Stimulated activated CD4-positive, alpha-beta T cell treated with anti-CD3 and anti-CD28 coated beads, Interleukin-12 subunit alpha, Interleukin-12 subunit beta, amount 100 ng/mL, for 48 hours (primary cell): ENCODE results near the gene IQCH.

Source experiments
- DNase-seq, 3 donors: peaks; one replicate each; pipeline ENCODE4 v3.0.0-alpha.2; 2020; ENCODE audit warnings: low read depth in 2 of 3, low spot score in 1 of 3

The IQCH gene

DNA sequence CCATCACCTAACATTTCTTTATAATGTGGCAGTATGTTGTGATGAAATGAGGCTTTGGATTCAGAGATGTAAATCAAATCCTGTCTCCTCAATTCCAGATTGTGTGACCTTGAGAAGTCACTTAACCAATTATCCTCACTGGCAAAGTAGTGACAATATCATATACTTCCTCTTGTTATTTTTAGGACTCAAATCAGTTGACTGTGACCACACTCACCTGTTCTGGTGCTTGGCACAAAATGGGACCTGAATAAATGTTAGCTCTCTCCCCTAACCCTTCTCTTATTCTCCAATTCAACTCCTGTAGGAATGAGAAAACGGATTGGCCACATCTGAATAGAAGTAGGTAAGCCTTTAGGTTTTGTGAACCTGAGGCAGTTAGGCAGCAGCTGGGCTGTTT, 42.1 kb downstream of the IQCH start:
- no peak for DNase-seq

DNA sequence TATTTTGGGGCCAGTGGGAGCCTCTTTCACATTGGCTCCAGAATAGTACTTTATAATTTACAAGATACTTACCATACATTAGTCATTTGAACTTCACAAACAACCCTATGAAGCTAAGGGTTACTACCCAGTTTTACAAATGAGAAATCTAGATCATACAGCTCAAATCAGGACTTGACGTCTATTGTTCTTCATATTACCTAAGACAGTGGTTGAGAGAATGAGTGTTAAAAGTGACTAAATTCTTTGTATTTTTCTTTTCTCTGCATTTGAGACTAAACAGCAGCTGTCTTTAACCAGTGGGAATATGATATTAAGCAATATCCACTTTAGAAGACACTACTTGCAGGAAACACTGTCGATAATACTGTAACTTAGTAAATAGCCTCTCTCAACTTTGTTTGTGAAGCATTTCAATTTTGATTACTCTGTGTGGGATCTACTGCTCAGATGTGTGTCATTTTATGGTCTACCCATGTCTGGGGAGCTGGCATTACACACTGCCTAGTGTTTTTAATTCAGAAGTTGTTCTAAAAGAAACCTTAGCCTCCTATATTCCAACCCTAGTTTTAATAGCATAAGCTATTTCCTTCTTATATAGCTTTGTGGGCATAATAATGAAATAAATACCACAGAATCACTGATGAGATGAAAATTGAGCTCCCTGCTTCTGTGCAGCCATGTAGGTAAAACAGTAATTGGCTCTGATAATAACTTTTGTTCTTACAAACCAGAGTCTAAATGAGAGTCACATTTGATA, 45.9 kb downstream of the IQCH start:
- no peak for DNase-seq

DNA sequence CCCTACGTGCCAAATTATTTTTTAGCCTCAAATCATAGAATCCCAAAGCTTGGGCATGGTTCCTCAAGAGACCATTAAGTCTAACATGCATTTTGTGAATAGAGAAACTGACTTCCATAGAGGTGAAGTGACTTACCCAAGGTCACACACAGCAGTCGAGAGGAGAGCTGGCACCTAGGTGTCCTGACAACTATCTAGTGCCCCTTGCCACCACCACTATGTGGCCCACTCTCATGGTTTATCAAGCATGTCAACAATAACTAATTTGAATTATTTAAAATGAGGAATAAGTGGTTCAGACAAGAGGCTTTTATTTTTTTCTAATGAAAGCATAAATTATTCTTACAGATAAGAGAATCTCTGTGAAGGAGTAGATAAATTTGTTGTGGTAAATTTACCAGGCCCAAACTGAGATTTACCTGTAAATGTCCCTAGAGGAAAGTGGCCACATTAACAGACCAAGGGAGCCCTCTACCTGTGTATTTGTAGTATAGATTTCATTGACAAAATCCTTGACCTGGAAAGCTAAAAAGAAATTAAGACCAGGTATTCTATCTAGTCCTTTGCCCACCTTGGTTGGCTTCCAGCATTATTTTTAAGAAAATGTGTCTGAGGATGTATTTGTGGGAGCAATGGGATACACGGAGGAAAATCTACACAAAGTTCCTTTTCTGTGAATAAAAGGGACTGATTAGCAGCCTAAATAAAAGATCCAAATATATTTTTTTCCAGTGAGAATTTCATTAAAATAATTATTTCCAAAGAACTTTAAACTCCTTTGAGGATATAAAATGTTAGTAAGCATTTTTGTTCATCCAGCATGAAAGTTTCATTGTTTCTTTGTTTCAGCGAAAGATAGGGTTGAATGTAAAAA, 49.1 kb downstream of the IQCH start:
- DNase-seq, result no peak

DNA sequence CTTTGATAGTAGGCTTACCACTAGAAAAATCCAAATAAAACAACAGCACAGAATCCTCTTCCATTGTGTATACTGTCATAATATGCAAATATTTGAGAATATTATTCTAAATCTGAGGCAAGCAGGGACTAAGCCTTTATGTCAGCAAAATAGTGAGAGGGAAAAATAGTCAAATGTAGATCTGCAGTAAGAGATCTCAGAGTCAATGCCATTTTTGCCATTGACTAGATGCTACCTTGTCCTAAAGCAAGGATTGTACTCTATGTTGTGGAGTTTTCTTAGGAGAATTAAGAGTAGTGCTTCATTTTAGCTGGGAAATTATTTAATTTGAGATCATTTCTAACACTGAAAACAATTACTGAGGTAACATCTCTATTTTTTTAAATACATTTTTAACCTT, 50.2 kb downstream of the IQCH start:
- DNase-seq, result no peak

DNA sequence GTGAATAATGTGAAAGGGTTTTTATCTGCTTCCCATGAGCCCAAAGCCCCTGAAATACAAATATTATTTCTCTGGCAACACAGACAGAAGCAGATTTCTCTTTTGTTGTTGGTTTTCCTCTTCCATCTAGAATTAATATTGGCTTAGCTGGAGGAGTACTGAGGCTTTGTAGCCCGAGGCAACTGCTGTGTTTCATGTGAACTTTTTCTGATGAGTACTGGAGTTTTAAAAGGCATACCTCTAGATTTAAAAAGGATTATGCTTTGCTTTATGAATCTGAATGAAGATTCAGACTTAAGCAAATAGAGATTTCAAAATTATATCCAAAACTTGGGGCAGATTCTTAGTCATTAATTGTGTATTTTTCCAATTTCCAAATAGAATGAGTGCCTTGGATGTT, 50.9 kb downstream of the IQCH start:
- no peak for DNase-seq

DNA sequence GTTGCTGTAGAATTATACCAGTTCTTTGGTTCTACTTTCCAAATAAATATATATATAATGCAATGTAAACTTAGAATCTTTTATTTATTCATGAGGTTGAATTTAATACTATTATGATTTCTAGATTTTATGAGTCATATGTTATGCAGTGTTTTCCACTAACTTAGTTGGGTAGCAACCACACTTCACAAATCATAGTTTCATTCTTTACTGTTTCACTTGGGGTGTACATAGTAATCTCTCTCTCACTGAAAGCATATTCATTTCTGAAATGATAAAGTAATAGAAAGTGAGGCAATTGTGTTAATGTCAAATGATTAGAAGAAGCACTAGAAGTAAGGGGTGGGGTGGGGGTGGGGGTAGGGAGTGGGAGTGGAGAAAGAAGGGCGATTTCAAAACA, 52.6 kb downstream of the IQCH start:
- no peak for DNase-seq

DNA sequence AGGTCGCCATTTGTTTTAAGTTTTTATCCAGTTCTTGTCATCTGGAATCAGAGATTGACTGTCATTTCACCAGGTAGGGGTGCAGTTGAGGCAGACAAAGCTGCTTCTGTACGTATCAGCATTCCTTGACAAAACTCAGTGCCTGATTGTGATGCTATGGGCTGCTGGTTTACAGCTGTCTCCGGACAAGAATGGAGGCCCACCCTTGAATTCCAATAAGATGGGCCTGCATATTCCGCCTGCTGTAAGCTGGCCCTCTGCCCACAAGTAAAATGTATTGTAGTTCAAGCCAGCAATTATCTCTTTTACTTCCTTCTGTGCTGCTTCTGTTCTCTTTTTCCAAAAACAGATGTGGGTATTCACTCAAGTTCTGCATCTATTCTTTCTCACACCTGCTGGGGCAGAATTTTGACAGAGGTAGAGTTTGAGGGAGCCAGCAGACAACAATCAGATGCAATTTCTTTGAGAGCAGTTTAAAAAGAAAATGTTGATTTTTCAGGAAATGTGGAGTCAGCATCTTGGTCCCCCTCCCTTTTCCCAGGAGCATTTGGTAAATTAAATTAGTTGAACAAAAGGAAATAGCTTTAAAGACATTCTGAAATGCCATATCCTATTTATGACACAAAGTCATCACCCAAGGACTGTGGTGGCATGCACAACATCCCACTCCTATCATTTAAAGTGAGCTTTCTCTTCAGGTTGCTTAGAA, 53.5 kb downstream of the IQCH start:
- no peak for DNase-seq

DNA sequence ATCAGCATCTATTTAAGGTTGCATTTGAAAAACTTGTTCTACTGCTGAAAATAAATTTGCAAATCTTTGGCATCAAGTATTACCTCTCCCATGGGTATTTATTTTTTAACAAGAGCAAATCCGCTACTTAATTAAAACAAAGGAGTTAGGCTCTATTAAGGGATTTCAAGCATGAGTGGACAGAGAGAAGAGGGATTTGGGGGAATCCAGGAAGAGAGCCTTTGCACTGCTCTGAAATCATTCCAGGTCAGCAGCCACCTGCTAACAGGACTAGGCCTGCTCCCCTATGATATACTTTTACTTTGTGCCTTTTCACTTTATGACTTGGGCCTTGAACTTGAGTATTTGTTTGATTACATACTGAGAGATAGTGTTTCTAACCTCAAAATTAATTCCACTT, 57.1 kb downstream of the IQCH start:
- DNase-seq, result no peak

DNA sequence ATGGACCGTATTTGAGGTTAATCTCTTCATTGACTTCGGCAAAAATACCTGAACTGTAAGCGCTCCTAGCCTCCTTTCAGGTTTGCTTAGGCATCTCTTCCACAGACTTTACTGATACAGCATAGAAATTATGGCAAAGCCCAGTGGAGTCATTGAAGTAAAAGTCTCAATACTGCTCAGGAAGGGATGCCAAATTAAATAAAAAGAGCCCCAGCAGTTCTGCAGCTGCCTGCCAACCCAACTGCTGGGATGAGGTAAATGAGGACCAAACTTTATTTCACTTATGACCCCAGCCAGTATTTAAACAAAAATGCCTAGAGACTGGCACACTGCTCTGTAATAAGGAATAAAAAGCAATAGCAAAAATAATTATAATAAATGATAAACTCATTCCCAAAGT, 65.4 kb downstream of the IQCH start:
- no peak for DNase-seq

DNA sequence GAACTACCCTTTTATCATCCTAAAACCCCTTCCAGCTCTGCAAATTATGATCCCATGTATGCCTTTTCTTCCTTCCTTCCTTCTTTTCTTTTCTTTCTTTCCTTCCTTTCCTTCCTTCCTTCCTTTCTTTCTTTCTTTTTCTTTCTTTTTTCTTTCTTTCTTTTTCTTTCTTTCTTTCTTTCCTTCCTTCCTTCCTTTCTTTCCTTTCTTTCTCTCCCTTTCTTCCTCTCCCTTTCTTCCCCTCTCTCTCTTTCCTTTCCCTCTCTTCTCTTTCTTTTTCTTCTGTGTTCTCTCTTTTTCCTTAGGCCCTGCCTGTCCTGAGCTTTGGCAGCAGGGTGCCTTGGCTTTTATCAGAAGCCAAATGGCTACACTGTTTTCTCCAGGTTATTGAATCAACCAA, 66.8 kb downstream of the IQCH start:
- DNase-seq, result no peak

DNA sequence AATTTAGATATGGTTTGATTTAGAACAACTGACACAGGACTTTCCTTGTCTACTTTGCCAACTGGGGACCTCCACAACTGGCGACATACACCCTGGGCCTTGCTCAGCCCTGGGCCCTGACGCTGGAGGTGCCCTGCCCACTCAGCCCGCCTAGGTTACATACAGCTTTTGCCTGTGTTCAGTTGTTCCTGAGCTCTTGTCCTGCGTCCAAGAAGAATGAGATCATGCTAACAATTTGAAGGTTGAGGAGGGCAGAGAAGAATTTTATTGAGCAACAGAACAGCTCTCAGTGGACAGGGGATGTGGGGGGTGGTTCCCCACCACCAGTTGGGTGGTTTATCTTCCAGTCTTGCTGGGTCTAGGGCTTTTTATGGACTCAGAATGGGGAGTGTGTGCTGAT, 67.9 kb downstream of the IQCH start:
- DNase-seq, result no peak

DNA sequence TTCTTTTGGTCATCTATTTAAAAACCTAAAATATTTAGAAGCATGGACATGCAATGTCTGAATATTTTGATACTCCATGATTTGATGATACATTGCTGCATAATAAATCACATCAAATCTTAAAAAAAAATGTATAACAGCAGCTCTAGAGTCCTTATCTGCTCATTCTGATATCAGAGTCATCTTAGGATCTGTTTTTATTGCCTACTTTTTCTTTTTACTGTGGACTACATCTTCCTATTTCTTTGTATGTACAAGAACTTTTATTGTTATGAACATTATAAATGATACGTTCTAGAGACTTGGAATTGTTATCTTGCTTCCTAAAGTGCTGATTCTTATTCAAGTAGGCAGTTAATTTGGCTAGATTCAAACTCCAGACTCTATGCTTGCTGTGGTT, 72.7 kb downstream of the IQCH start:
- no peak for DNase-seq

DNA sequence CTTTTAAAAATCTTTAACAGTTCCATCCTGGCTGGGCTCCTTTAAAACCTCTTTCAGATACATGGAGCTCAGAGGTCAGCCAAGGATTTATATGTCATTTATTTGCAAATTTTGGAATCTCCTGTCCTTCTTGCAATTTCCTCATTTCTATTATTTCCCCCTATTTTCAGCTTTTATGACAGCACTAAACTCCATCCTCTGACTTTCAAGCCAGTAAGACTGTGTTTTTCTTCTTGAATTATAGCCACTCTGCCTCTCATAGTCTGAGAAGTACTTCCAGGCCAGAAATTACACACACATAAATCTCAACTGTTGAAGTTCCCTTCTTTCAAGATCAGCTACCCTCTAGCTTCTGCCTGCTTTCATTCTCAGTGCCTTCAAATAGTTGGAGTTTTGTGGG, 73.2 kb downstream of the IQCH start:
- no peak for DNase-seq

DNA sequence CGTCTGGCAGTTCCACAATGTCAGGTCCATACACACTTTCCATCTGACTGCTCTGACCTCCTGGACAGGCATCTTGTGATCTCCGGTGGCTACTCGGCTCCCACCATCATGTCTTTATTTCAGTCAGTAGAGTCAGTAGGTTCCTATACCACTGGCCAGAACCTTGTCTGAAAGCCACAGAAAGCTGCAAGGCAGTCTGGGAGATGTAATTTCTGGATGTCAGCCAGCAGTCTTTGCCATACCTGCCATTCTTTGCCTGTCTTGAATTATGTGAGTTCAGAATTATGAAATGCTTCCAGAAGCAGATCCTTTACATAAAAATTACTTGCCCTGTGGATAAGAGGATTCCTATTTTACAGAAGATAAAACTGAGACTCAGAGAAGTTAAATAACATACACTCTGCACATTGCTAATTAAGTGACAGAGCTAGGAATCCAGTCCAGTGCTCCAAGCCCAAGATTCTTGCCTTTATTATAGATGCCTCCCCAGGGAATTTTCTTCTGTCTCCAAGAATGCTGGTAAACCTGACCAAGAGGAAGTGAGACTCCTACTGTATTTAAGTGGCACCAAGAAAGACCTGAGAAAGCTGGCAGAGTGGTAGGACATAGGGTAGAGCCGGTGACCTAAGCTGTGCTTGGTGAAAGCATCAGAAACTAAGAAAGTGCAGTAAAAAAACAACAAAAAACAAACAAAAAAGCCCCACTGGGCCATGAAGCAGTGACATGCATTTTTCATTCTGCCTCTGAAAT, 75.6 kb downstream of the IQCH start:
- no peak for DNase-seq

DNA sequence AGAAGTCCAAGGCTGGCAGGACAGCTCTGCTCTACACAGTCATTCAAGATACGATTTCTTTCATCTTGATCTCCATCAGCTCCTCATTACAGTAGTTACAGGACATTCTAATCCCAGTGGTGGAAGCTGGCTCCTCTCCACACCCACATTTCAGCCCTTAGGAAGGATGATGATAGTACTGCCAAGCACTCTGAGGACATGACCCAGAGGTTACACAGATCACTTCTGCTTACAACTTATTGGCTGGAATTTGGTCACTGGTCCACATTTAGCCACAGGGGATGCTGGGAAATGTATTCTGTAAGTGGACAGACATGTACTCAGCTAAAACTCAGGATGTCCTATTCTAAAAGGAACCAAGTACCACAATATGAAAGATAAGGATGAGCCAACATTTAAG, 77.1 kb downstream of the IQCH start:
- DNase-seq, result no peak

DNA sequence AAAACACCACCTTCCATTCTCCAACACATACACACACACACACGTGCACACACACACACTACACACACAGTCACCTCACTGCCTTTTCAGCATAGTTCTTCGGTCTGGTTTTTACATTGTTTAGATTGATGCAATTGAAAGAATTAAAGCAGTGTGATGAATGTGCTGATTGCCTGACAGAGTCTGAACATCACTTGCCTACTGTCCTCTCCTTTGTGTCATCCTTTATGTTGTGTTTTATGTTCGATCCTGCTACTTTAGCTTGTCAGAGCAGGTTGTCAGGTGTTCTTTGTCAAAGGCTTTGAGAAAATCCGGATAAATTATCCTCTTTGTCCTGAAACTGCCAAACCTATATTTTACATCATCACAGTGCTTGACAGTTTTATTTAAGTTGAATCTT, 80.4 kb downstream of the IQCH start:
- DNase-seq, result no peak

DNA sequence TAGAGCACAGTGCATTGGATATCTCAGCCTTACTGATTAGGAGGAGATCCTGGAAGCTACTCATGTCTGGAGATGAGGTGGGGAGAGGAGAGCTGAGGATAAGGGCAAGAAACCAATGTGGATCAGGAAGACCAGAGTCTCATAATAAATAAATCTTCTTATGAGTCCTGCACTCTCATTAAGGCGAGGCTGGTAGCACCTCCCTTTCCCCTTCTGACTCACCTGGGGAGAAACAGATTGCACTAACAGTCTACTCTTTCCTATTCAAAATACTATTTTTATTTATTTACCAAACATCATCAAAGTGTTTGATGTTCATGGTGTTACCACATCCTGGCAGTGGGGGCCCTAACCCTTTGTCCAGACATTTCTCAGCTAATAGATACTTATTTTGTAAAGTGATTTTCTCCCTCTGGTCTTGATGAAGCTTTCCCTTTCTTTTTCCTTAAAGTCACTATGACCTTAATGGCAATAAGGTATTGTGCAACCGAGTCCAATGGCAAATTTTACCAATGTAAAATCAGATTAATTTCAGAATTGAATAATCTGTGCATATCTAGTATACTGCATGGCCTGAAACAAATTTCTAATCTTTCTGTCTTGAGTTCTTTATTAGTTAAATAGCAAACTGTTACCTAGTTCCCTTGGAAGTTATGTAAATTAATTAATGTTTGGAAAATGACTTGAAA, 81.1 kb downstream of the IQCH start:
- DNase-seq, result no peak

DNA sequence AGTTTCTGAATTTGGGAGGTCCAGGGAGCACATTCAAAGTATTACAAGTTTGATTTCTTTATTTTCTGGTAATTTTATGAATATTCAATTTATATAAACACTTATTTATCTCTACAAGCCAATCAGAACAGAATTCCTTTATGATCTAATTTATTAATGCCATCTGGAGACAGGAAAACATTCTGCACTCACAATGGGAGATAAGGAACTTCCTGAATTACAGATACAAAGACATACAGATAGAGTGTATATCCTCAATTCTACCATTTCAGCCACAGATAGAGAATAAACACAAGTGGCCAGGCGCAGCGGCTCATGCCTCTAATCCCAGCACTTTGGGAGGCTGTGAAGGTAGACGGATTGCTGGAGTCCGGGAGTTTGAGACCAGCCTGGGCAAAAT, 86.0 kb downstream of the IQCH start:
- DNase-seq, result no peak

DNA sequence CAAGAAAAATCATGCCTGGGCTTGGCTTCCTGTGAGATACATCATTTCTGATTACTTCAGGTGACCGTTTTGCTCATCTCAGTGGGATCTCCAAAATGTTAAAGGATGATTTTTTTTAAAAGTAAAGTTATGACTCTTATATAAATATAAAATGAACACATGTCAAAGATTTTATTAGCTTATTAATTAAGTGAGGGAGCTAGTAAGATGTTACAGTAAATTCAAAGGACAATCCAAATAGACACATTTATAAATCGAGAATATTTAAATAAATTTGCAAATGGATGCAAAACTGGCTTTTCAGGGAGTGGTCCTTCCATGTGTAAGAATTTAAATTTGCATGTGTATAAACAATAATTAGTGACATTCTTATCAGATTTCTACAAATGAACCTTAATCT, 87.0 kb downstream of the IQCH start:
- no peak for DNase-seq

DNA sequence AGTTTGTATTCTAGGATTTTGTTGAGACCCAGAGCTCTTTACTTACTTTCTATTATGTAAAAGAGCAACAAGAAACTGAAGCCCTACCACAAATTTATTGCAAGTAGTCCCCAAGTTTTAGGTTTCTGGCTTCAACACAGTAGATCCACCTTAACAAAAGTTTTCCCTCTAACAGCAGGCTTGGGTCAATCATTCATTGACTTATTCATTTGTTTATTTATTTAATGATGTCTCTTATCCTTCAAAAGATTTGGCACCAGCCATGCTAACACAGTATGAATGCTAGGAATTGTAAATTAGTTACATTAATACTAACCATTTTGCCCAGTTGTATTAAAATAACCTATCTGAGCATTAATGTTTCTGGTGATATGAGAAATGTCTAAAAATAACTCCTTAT, 88.6 kb downstream of the IQCH start:
- no peak for DNase-seq

DNA sequence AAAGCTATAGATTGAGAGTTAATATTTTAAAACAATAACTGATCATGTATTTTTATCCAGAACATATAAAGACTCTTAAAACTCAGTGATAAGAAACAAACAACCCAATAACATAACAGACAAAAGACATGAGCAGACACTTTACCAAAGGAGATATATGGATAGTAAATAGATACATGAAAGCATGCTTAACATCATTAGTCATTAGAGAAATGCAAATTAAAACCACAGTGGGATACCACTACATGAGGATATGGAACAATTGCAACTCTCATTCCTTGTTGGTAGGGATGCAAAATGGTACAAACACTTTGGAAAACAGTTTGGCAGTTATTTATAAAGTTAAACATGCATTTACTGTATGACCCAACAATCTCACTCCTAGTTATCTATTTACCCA, 95.0 kb downstream of the IQCH start:
- DNase-seq, result no peak
